NOMO-1 treated with DMSO at 0.1 percent for 48 hours (cell line): ENCODE measurements around the gene ITIH2.
"Not testable (repeated sequence)": the region's sequence is repeated elsewhere in the genome, so short reads cannot be mapped to it uniquely, and the experiment has no call there.

Source experiments
- DNase-seq: peaks from one replicate; lab custom pipeline; 2025; ENCODE audit not compliant: unreplicated experiment; lab: John Stamatoyannopoulos, UW

Gene ITIH2, protein sequence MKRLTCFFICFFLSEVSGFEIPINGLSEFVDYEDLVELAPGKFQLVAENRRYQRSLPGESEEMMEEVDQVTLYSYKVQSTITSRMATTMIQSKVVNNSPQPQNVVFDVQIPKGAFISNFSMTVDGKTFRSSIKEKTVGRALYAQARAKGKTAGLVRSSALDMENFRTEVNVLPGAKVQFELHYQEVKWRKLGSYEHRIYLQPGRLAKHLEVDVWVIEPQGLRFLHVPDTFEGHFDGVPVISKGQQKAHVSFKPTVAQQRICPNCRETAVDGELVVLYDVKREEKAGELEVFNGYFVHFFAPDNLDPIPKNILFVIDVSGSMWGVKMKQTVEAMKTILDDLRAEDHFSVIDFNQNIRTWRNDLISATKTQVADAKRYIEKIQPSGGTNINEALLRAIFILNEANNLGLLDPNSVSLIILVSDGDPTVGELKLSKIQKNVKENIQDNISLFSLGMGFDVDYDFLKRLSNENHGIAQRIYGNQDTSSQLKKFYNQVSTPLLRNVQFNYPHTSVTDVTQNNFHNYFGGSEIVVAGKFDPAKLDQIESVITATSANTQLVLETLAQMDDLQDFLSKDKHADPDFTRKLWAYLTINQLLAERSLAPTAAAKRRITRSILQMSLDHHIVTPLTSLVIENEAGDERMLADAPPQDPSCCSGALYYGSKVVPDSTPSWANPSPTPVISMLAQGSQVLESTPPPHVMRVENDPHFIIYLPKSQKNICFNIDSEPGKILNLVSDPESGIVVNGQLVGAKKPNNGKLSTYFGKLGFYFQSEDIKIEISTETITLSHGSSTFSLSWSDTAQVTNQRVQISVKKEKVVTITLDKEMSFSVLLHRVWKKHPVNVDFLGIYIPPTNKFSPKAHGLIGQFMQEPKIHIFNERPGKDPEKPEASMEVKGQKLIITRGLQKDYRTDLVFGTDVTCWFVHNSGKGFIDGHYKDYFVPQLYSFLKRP

DNA sequence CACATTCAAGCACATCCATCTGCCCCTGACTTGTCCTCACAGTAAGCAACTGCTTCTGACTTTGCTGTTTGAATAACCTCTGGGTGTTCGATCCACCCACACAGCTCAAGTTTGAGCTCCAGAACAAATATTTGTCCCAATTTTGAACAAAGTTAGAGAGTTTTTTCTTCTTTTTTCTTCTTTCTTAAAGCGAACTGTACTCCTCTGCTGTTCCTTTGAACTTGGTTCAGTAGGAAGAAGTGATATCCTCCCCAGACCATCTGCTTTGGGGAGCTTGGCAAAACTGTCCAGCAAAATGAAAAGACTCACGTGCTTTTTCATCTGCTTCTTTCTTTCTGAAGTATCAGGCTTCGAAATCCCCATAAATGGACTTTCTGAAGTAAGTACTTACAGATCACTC lies at the start of gene ITIH2:
Gene ITIH2, plus strand, starts transcription at position 177 of the 400 bp plus-strand sequence. Its CDS starts 119 bp downstream, at position 296.
- DNase-seq = no peak

DNA sequence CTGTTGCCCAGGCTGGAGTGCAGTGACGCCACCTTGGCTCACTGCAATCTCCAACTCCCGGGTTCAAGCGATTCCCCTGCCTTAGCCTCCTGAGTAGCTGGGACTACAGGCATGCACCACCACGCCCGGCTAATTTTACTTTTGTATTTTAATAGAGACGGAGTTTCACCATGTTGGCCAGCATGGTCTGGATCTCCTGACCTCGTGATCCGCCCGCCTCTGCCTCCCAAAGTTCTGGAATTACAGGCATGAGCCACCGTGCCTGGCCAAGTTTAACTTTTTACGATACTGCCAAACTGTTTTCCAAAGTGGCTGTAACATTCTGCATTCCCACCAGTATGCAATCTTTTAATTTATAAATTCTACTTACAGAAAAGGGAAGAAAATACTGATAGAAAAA lies 46.0 kb upstream of the ITIH2 start:
- DNase-seq = not testable (repeated sequence)

DNA sequence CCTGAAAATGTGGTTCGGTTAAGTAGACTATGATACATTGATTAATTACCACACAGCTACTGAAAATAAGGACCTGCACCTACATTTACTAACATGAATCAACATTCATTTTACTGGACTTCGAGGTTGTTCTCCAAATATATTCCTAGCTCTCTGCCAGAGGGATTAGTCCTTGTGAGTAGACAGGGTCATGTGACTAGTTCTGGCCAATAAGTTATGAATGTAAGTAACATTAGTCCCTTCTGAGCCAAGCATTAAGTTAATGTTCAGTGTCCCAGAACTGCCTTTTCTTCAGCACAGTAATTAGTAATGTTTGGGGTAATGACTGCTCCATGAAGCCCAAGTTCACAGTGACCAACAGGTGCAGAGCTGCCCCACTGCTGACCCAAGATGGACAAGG lies 45.6 kb upstream of the ITIH2 start:
- no peak for DNase-seq

DNA sequence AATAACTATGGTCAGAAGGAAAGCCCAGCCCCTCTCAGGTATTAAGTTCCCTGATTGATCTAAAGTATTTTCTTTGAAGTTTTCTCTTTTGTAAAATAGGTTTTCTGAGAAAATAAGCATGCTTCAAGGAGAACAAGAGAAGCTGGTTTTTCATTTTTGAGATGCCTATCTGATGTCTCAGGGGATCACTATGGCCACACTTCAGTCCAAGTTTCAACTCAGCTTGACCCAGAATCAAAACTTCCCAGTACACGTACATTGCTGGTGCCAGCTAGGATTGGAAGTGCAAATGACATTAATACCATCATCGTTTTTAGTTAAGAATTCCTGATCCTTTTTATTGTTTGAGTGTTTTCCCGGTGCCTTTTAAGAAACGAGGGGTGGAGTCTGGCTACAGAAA lies 43.6 kb upstream of the ITIH2 start:
- DNase-seq = no peak

DNA sequence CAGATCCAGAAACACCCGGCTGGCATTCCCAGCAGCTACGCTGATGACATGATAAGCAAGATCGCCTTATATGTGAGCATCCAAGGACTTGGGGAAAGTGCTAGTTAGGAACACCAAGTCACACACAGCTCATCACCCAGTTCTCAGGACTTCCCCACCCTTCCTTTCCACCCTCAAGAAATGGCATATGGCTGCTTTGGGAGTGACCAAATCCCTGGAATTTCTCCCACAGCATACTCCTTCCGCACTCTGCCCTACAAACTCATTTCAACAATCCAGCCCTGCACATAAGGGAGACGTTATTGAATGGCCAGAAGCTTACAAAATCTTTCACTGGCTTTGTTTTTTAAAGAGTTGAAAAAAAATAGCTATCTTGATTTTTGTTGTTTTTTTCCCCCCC lies 40.6 kb upstream of the ITIH2 start:
- DNase-seq = no peak

DNA sequence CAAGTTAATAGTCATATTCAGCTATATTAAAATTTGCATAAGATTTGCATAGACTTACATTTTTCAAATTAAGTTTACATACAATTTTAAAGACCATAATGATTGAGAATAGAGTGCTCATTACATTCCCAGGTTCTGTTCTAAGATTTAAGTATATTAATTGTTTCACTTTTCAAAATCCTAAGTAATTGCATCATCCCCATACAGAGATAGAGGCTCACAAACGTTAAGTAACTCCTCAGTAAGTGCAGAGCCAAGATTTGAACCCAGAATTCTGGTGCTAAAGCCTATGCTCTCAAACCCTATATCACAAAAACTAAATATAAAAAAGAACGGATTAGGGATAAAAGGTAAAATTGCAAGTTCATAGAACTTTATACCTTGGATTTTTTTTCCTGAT lies 38.4 kb upstream of the ITIH2 start:
- no peak for DNase-seq

DNA sequence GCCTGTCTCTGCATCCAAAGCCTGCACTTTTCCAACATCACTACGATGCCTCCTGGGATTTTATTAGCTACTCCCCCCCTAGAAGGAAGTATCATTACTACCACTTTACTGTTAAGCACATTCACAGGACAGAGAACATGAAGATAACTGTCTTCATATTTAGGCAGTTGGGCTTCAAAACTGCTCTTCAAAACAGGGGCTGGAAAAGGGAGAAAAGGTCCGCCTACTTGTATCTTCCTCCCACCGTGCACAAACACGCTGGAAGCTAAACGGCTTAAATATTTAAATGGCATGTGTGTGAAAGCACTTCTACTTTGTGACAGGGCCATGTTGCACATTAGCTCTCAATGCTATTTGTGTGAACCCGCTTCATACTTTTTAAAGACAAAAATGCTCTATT lies 37.3 kb upstream of the ITIH2 start:
- no peak for DNase-seq

DNA sequence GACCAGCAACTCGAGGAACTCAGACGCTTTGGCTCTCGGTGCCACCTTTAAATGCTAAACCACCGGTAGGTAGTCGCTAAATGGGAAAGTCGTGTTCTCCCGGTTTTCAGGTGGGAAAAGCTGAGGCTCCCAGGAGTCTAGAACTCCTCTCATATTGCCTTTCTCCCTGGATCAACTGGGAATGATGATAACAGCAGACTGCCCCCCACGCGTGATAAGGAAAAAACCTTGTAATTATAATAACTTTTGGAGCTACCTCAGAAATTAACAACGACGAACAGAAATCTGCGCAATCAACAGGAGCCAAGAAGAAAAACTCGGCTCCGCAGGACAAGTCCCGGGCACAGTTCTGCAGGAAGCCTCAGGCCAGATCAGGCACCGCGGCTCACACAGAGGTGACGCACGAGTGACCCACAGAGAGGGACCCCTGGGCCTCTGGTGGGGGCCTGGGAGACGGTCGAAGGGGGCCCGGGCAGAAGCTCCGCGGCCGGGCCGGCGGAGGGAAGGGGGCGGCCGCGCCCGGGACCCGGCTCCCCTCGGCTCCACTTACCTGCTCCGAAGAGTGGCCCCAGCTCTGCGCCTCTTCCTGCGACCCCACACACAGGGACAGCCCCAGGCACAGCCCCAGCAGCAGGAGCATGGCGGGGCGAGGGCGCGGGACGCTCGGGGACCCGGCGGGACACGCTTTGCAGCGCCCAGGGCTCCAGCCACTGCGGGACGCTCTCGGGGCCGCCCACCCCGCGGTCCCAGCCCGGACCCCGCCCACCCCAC lies 36.7 kb upstream of the ITIH2 start, which contains the start of gene ITIH5:
Gene ITIH5, minus strand, starts transcription at position 714 of the 771 bp plus-strand sequence. Its CDS starts 74 bp downstream, at position 640.
- no peak for DNase-seq

DNA sequence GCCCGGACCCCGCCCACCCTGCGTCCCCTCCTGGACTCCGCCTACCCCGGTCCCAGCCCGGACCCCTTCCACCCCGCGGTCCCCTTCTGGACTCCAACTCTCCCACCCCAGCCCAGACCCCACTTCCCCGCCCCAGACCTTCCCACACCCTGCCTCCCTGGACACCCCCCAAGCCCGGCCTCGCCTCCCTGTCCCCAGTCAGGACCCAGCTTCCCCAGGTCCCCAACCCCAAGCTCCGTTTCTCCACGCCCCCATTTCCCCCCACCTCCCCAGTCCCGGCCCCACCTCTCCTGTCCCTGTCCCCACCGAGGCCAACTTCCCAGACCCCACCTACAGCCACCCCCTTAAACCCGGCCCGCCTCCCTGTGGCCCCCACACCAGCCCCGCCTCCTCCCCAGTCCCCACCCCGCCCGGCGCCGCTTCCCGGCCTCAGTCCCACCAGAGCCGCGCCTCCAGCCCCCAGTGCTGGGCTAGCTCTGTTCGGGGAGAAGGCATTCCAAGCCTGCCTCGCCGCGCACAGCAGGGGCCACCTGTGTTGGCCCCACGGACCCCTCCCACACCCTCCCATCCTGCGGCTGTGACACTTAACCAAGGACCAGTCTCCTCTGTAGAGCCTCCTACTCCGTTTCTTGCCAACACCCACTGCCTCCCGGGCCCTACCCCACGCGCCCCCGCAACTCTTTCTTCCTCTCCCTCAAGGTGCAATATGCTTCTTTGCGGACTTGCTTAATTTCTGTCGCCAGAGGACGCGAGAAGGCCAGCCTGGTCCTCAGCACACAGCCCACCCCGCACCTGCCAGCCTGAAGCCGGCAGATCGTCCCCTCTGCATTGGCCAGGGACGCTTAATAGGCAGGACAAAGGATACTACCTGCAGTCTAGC lies 35.6 kb upstream of the ITIH2 start:
- DNase-seq = no peak

DNA sequence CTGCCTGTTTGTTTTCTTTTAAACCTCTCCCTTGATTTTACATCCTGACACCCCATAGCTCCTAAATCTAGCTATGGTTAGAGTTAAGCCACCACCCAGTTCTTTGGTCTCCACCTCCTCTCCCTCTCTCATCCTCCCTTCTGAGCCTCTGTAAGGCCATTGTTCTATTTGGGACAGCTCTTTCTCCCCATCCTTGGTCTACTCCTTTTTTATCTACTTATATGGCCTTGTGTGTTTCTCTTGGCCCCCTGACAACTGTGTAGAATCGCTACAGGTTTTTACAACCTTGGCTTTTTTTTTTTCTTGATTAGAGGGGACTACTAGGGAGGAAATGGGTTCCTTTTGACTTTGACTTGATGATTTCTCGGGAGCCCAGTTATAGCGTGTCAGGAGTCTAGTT lies 33.0 kb upstream of the ITIH2 start:
- no peak for DNase-seq

DNA sequence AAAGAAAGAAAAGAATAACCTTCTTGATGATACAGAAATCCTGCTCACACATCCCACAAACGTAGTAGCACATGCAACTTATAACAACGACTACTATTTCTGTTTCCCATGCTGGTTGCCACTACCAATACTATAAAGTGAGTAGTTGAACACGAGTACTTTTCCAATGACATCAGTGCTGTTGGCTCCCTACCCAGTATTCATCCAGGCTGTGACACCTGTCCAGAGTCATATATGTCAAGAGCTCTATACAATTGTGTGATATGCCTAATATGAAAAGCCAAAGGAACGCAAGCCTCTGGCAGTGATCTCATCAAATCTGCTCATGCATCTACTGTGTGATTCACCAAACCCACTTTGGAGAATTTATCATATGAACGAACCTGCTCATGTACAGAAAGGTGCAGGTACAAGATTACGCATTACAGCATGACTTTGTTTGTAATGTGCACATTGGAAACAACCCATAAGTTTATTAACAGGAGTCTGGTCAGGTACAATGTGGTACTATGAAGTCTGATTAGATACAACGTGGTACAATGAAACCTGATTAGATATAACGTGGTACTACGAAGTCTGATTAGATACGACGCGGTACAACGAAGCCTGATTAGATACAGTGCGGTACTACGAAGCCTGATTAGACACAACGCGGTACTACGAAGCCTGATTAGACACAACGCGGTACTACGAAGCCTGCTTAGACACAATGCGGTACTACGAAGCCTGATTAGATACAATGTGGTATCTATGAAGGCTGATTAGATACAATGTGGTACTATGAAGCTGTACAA lies 30.6 kb upstream of the ITIH2 start:
- no peak for DNase-seq

DNA sequence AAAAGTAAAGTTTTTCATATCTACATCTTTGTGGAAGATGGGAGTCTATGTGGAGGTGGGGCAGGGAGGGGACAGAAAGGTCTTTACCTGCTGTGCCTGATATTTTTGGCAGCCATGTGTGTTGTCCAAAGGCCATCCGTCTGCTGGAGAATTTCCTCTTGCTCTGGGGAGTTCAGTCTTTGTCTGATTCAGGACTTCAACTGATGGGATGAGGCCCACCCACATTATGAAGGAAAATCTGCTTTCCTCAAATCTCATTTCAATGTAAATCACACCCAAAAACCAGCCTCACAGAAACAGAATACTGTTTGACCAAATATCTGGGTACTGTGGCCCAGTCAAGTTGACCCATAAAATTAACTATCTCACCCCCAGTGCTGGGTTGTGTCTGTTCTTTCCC lies 23.9 kb upstream of the ITIH2 start:
- DNase-seq = no peak

DNA sequence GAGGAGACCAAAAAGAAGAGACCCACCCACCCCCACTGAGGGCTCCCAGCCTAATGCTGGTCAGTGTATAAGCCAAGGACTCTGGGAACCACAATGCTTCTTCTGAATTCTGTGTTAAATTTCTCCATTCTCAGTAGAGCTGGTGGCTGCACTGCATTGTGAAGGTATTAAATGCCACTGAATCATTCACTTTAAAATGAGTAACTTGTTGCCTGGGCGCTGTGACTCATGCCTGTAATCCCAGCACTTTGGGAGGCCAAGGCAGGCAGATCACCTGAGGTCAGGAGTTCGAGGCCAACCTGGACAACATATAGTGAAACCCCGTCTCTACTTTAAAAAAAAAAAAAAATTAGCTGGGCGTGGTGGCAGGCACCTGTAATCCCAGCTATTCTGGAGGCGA lies 23.0 kb upstream of the ITIH2 start:
- not testable (repeated sequence) for DNase-seq

DNA sequence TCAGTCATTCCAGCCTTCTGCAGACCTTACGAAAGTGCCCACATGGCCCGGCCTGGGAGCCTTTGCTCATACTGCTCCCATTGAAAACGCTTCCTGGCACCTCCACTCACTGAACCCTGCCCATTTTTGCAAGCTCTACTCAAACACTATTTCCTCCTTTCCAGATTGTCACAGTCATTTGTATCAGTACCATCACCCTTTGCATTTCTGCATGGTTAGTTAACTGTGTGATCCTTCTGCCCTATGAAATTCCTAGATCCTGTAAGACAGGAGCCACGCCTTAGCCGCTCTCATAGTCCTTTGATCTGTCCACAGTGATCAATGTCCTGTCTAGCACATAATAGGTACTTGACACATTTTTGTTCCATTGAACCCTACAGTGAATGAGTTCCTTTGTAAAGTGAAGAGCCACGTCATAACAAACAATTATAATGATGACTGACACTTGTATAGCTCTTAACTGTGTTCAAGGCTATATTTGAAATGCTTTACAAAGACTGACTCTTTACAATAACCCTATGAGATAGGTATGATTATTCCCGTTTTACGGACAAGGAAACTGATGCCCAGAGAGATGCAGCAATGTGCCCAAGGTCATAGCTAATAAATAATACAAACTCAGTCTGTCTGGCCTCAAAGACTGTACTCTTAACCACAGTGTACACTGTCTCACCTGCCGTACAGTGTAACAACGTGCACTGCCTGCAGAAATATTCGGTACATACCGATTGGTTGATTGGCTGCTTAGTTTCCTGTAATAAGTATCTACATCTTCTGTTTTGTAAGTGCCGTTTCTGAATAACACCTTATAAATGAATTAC lies 16.6 kb upstream of the ITIH2 start:
- DNase-seq = no peak

DNA sequence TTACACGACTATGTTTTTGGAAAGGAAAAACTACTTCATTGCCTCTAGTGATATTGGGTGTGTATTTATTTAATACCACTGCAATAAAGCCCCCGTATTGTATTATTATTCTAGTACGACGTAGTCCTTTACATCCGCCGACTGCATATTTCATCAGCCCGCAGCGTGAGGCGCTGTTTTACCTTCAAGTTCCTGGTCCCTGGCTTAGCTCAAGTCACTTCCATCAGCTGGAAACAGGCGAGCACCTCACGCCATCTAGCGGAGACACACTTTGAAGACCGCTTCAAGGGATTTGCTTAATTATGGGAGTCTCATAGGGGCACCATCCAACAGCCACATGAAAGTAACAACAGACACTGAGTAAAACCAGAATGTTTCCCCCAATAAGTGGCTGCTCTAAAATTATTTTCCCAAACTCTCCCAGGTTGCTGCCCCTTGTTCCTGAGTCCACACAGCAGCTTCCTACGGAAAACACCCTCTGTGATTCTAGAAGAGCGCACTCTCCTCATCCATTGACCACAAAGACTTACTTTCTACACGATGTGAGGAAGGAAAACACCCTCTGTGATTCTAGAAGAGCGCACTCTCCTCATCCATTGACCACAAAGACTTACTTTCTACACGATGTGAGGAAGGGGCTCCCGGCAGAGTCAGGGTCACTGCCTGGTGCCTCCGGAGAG lies 15.7 kb upstream of the ITIH2 start:
- DNase-seq = peak; percentile 93

DNA sequence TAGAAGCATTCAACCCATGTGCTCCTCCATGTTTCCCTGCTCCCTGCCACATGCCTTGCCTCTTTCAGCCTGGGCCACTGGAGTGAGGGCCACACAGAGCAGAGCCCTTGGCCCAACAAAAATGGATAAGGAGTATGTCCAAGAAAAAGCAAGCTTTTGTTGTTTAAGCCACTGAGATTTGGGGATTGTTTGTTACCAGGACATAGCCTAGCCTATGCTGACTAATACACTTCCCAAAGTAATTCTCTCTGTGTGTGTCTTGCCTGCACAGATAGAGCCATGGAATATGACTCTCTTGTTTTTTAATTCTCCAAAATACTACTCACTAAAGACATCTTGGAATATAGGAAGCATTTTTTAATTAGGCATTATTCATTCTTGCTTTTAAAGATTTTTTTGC lies 13.5 kb upstream of the ITIH2 start:
- no peak for DNase-seq

DNA sequence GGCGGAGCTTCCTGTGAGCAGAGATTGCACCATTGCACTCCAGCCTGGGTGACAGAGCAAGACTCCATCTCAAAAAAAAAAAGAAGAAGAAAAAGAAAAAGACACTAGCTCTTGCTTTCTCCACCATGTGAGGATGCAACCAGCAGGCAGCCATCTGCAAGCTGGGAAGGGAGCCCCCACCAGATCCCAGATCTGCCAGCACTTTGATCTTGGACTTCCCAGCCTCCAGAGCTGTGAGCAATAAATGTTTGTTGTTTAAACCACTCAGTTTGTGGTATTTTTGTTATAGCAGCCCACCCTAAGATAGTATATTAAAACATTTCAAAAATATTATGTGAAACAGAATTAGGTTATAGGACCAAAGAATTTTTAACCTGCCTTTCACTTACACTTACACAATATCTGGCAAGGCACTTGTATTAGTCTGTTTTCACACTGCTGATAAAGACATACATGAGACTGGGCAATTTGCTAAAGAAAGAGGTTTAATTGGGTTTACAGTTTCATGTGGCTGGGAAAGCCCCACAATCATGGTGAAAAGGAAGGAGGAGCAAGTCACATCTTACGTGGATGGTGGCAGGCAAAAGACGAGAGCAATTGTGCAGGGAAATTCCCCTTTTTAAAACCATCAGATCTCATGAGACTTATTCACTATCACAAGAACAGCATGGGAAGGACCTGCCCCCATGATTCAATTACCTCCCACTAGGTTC lies 12.1 kb upstream of the ITIH2 start:
- DNase-seq = not testable (repeated sequence)
